ENCODE data around the gene PDE3A.

PDE3A gene

GRCh38 chr12:20475542-20475941, 107.2 kb downstream of the PDE3A start:
- TF ChIP-seq CTCF (IDR thresholded peaks at IDR 0.05; ENCODE audit: low read depth, low read length, missing control alignments), result no peak
- no peak overlapping the region for H3K4me3 ChIP-seq (ENCODE audit: low read depth, low read length)
- in situ Hi-C loops (cut with HindIII; ENCODE audit: low sequenced_read_pairs), result no loop called here
- no peak for DNase-seq (ENCODE audit: low read depth)

GRCh38 chr12:20476551-20476950, 108.2 kb downstream of the PDE3A start:
- DNase-seq (ENCODE audit: low read depth), result no peak
- no peak for TF ChIP-seq CTCF (IDR thresholded peaks at IDR 0.05; ENCODE audit: low read depth, low read length, missing control alignments)
- in situ Hi-C loops (cut with HindIII; ENCODE audit: low sequenced_read_pairs), result no loop called here
- H3K4me3 ChIP-seq (ENCODE audit: low read depth, low read length), result no peak overlapping the region

- in situ Hi-C loops (cut with HindIII; ENCODE audit: low sequenced_read_pairs), result no loop called here
- no peak overlapping the region for H3K4me3 ChIP-seq (ENCODE audit: low read depth, low read length)
- no peak for DNase-seq (ENCODE audit: low read depth)
- TF ChIP-seq CTCF (IDR thresholded peaks at IDR 0.05; ENCODE audit: low read depth, low read length, missing control alignments), result no peak
Measured at GRCh38 chr12:20477255-20477654, 108.9 kb downstream of the PDE3A start.

GRCh38 chr12:20477672-20478071, 109.3 kb downstream of the PDE3A start:
- TF ChIP-seq CTCF (IDR thresholded peaks at IDR 0.05; ENCODE audit: low read depth, low read length, missing control alignments), result no peak
- no peak for DNase-seq (ENCODE audit: low read depth)

GRCh38 chr12:20482491-20483054, 114.2 kb downstream of the PDE3A start:
- in situ Hi-C loops (cut with HindIII; ENCODE audit: low sequenced_read_pairs), result no loop called here
- no peak overlapping the region for H3K4me3 ChIP-seq (ENCODE audit: low read depth, low read length)
- DNase-seq (ENCODE audit: low read depth), result no peak
- no peak for TF ChIP-seq CTCF (IDR thresholded peaks at IDR 0.05; ENCODE audit: low read depth, low read length, missing control alignments)

More at GRCh38 chr12:20477672-20478071, 109.3 kb downstream of the PDE3A start:
- no peak overlapping the region for H3K4me3 ChIP-seq (ENCODE audit: low read depth, low read length)
- in situ Hi-C loops (cut with HindIII; ENCODE audit: low sequenced_read_pairs), result no loop called here

- H3K4me3 ChIP-seq (ENCODE audit: low read depth, low read length), result no peak overlapping the region
- no peak for DNase-seq (ENCODE audit: low read depth)
- in situ Hi-C loops (cut with HindIII; ENCODE audit: low sequenced_read_pairs), result no loop called here
- no peak for TF ChIP-seq CTCF (IDR thresholded peaks at IDR 0.05; ENCODE audit: low read depth, low read length, missing control alignments)
Measured at GRCh38 chr12:20483776-20484175, 115.4 kb downstream of the PDE3A start.

All from astrocyte of the cerebellum (primary cell).